ENCODE results near the gene CGRRF1. TPM values are rescaled to one million over a fixed set of nuclear protein-coding genes. Genes with fewer than 3 reads are reported as not detected.
A peak's percentile ranks its signal among the peaks of the same experiment; 100 is the strongest.

The CGRRF1 gene
- total and polyA plus RNA-seq, 2 of the 13 experiments (the other 11 are each of a cell fraction or from before 2014, with no cell fraction given) = 16.8 to 18.2 TPM

DNA sequence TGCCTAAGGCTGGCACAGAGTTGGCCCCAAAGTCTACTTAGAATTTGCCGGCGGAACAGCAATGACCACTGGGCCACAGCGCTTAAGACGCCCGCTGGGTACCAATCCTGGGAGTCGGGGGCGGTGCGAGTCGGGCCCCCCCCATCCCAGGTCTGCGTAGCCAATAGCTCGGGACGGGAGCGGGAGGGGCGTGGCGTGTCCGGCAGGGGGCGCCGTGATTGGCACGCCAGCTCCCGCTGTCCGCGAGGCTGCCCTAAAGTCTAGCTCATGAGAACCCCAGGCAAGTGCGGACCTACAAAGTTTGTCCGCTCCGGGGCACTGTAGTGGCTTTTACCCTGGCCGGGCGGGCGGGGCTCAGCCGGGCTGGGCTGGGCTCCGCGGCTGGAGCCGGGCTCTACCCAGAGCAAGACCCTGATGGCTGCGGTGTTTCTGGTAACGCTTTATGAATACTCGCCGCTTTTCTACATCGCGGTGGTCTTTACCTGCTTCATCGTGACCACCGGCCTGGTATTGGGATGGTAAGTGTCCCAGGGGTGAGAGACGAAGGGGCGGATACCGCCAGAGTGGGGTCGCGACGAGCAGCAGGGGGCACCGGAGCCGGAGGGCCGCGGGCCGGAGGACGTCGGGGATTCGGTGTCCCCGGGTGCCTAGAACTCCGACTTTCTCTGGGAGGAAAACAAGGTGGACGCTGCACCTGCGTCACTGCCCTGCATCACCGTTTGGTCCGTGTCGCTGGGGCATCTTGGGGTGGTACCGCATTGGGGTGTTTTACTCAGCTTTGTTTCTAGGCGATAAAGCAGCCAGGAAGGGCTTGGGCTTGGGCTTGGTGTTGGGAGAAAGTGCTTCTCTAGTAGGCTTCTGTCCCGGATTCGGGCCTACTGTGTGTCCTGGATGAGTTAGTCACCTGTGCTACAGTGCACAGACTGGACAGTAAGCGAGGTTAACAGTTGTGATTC, at the start of gene CGRRF1 (continued):
- TF ChIP-seq SP5 (CRISPR knock-in tag; IDR thresholded peaks at IDR 0.05; ENCODE audit: borderline replicate concordance, low read depth) (peak; percentile 59; the same call in 1 of the 2 replicates), ZNF629 (CRISPR knock-in tag; conservative IDR thresholded peaks at IDR 0.05) (no peak), LCORL (IDR thresholded peaks at IDR 0.05) (no peak), LCORL (CRISPR knock-in tag; IDR thresholded peaks at IDR 0.05) (peak; percentile 87), PITX1 (CRISPR knock-in tag; IDR thresholded peaks at IDR 0.05) (0 out of 2 replicates have a peak, but pooled peaks have one; percentile 36), ZFP82 (CRISPR knock-in tag; IDR thresholded peaks at IDR 0.05; ENCODE audit: borderline replicate concordance) (0 out of 2 replicates have a peak, but pooled peaks have one; percentile 62), NKX3-1 (CRISPR knock-in tag; IDR thresholded peaks at IDR 0.05) (0 out of 2 replicates have a peak, but pooled peaks have one; percentile 45), SRY (CRISPR knock-in tag; IDR thresholded peaks at IDR 0.05) (peak; percentile 41; the same call in 1 of the 2 replicates), ARNT (IDR thresholded peaks at IDR 0.05) (no peak), ZBTB20 (CRISPR knock-in tag; IDR thresholded peaks at IDR 0.05; ENCODE audit: borderline replicate concordance, low read depth) (peak; percentile 28; the same call in 1 of the 2 replicates), BRCA1 (CRISPR knock-in tag; IDR thresholded peaks at IDR 0.05) (peak; percentile 87), RBM39 (IDR thresholded peaks at IDR 0.05; ENCODE audit: low read depth, low read length, poor library complexity, severe bottlenecking) (peak; percentile 59), ZBTB7B (CRISPR knock-in tag; IDR thresholded peaks at IDR 0.05) (peak; percentile 81; the same call in 1 of the 2 replicates), TCF7 (IDR thresholded peaks at IDR 0.05; ENCODE audit: low read depth) (no peak)
- TF ChIP-seq, protein P1, sequence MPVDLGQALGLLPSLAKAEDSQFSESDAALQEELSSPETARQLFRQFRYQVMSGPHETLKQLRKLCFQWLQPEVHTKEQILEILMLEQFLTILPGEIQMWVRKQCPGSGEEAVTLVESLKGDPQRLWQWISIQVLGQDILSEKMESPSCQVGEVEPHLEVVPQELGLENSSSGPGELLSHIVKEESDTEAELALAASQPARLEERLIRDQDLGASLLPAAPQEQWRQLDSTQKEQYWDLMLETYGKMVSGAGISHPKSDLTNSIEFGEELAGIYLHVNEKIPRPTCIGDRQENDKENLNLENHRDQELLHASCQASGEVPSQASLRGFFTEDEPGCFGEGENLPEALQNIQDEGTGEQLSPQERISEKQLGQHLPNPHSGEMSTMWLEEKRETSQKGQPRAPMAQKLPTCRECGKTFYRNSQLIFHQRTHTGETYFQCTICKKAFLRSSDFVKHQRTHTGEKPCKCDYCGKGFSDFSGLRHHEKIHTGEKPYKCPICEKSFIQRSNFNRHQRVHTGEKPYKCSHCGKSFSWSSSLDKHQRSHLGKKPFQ (CRISPR knock-in tag; IDR thresholded peaks at IDR 0.05; ENCODE audit: insufficient replicate concordance) = peak; percentile 17
- TF ChIP-seq, protein P2, sequence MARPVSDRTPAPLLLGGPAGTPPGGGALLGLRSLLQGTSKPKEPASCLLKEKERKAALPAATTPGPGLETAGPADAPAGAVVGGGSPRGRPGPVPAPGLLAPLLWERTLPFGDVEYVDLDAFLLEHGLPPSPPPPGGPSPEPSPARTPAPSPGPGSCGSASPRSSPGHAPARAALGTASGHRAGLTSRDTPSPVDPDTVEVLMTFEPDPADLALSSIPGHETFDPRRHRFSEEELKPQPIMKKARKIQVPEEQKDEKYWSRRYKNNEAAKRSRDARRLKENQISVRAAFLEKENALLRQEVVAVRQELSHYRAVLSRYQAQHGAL (CRISPR knock-in tag; IDR thresholded peaks at IDR 0.05; ENCODE audit: not compliant biosample characterization) = no peak
- TF ChIP-seq, protein P3, sequence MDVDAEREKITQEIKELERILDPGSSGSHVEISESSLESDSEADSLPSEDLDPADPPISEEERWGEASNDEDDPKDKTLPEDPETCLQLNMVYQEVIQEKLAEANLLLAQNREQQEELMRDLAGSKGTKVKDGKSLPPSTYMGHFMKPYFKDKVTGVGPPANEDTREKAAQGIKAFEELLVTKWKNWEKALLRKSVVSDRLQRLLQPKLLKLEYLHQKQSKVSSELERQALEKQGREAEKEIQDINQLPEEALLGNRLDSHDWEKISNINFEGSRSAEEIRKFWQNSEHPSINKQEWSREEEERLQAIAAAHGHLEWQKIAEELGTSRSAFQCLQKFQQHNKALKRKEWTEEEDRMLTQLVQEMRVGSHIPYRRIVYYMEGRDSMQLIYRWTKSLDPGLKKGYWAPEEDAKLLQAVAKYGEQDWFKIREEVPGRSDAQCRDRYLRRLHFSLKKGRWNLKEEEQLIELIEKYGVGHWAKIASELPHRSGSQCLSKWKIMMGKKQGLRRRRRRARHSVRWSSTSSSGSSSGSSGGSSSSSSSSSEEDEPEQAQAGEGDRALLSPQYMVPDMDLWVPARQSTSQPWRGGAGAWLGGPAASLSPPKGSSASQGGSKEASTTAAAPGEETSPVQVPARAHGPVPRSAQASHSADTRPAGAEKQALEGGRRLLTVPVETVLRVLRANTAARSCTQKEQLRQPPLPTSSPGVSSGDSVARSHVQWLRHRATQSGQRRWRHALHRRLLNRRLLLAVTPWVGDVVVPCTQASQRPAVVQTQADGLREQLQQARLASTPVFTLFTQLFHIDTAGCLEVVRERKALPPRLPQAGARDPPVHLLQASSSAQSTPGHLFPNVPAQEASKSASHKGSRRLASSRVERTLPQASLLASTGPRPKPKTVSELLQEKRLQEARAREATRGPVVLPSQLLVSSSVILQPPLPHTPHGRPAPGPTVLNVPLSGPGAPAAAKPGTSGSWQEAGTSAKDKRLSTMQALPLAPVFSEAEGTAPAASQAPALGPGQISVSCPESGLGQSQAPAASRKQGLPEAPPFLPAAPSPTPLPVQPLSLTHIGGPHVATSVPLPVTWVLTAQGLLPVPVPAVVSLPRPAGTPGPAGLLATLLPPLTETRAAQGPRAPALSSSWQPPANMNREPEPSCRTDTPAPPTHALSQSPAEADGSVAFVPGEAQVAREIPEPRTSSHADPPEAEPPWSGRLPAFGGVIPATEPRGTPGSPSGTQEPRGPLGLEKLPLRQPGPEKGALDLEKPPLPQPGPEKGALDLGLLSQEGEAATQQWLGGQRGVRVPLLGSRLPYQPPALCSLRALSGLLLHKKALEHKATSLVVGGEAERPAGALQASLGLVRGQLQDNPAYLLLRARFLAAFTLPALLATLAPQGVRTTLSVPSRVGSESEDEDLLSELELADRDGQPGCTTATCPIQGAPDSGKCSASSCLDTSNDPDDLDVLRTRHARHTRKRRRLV (CRISPR knock-in tag; IDR thresholded peaks at IDR 0.05) = 0 out of 2 replicates have a peak, but pooled peaks have one; percentile 42
- TF ChIP-seq, protein P4, sequence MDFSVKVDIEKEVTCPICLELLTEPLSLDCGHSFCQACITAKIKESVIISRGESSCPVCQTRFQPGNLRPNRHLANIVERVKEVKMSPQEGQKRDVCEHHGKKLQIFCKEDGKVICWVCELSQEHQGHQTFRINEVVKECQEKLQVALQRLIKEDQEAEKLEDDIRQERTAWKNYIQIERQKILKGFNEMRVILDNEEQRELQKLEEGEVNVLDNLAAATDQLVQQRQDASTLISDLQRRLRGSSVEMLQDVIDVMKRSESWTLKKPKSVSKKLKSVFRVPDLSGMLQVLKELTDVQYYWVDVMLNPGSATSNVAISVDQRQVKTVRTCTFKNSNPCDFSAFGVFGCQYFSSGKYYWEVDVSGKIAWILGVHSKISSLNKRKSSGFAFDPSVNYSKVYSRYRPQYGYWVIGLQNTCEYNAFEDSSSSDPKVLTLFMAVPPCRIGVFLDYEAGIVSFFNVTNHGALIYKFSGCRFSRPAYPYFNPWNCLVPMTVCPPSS (IDR thresholded peaks at IDR 0.05) = no peak

All from HepG2 (cell line).